GM23338 (cell line): ENCODE data around the gene GHDC. TPM values are rescaled to one million over a fixed set of nuclear protein-coding genes. Genes with fewer than 3 reads are reported as not detected.

Experiments used
- ATAC-seq: fragments of 200-7000 bp; cut with Tn5 transposase; 3 replicates; pipeline ENCODE4 v1.9.1; 2020
- DNase-seq: peaks from one replicate; pipeline ENCODE4 v3.0.0-alpha.2; 2015; ENCODE audit warnings: low spot score
- H2AFZ ChIP-seq: fragments of 200-600 bp; sonication (generic); 2 replicates; pipeline ENCODE4 v1.8.0; 2016; ENCODE audit warnings: antibody characterized with exemption, mild to moderate bottlenecking, moderate library complexity
- H3F3A ChIP-seq: fragments of 200-600 bp; sonication (generic); replicated peaks from 2 replicates; pipeline ENCODE4 v1.8.0; 2017; ENCODE audit warnings: antibody characterized with exemption, mixed run types, low read depth
- H3K27ac ChIP-seq: fragments of 200-600 bp; sonication (generic); 2 replicates; pipeline ENCODE4 v1.6.1; 2016; ENCODE audit warnings: low read depth
- H3K27me3 ChIP-seq: fragments of 200-600 bp; sonication (generic); 2 replicates; pipeline ENCODE4 v1.8.0; 2016; ENCODE audit warnings: mild to moderate bottlenecking, mixed run types, moderate library complexity; ENCODE audit not compliant: insufficient read depth
- H3K36me3 ChIP-seq: fragments of 200-600 bp; sonication (generic); 2 replicates; pipeline ENCODE4 v1.8.0; 2016; ENCODE audit warnings: mild to moderate bottlenecking; ENCODE audit not compliant: insufficient read depth
- H3K4me1 ChIP-seq: fragments of 200-600 bp; sonication (generic); 2 replicates; pipeline ENCODE4 v1.8.0; 2016; ENCODE audit warnings: mild to moderate bottlenecking, moderate library complexity; ENCODE audit not compliant: insufficient read depth
- H3K4me2 ChIP-seq: fragments of 200-600 bp; sonication (generic); 2 replicates; pipeline ENCODE4 v1.7.1; 2017; ENCODE audit warnings: mixed run types
- H3K4me3 ChIP-seq: fragments of 200-600 bp; sonication (generic); 2 replicates; pipeline ENCODE4 v1.6.1; 2016; ENCODE audit warnings: mixed run types
- H3K79me2 ChIP-seq: fragments of 200-600 bp; sonication (generic); replicated peaks from 2 replicates; pipeline ENCODE4 v1.8.0; 2017; ENCODE audit warnings: mild to moderate bottlenecking; ENCODE audit not compliant: insufficient read depth
- H3K9me2 ChIP-seq: fragments of 200-600 bp; sonication (generic); 2 replicates; pipeline ENCODE4 v1.8.0; 2017; ENCODE audit not compliant: insufficient read depth
- H4K20me1 ChIP-seq: fragments of 200-600 bp; sonication (generic); replicated peaks from 2 replicates; pipeline ENCODE4 v1.8.0; 2017; ENCODE audit warnings: mild to moderate bottlenecking; ENCODE audit not compliant: insufficient read depth
- H3K27ac Mint-ChIP-seq: 2 replicates; pipeline ENCODE4 v1.8.0; 2020; ENCODE audit warnings: inconsistent platforms, mild to moderate bottlenecking, moderate library complexity, mixed read lengths
- H3K27me3 Mint-ChIP-seq: 3 replicates; pipeline ENCODE4 v1.8.0; 2022; ENCODE audit warnings: low read depth, mild to moderate bottlenecking, moderate library complexity, mixed read lengths, inconsistent platforms; ENCODE audit not compliant: insufficient read depth, poor library complexity
- H3K36me3 Mint-ChIP-seq: 3 replicates; pipeline ENCODE4 v1.8.0; 2021; ENCODE audit warnings: low read depth, mild to moderate bottlenecking, inconsistent platforms, moderate library complexity, mixed read lengths
- H3K4me1 Mint-ChIP-seq: 3 replicates; pipeline ENCODE4 v1.8.0; 2020; ENCODE audit warnings: mild to moderate bottlenecking, inconsistent platforms, mixed read lengths
- H3K4me3 Mint-ChIP-seq: 3 replicates; pipeline ENCODE4 v1.8.0; 2021; ENCODE audit warnings: moderate library complexity, mild to moderate bottlenecking, inconsistent platforms, mixed read lengths
- H3K9me3 Mint-ChIP-seq: 3 replicates; pipeline ENCODE4 v1.8.0; 2020; ENCODE audit warnings: moderate library complexity, mild to moderate bottlenecking, inconsistent platforms, mixed read lengths
- CREB1 ChIP-seq: fragments of 250-450 bp; sonication (Bioruptor Pico); IDR thresholded peaks from 2 replicates; pipeline ENCODE4 v1.5.0; 2020; ENCODE audit warnings: low read depth, mild to moderate bottlenecking, moderate library complexity
- EZH2 ChIP-seq: fragments of 200-600 bp; sonication (generic); IDR thresholded peaks from one replicate; pipeline ENCODE4 v1.8.0; 2017; ENCODE audit warnings: antibody characterized with exemption, mild to moderate bottlenecking, low read depth; ENCODE audit not compliant: unreplicated experiment
- EZH2phosphoT487 ChIP-seq: fragments of 200-600 bp; sonication (generic); IDR thresholded peaks from one replicate; pipeline ENCODE4 v1.8.1; 2018; ENCODE audit warnings: antibody characterized with exemption; ENCODE audit not compliant: unreplicated experiment
- JUNB ChIP-seq: IDR thresholded peaks from one replicate; pipeline ENCODE4 v1.6.1; 2016; ENCODE audit warnings: antibody characterized with exemption; ENCODE audit not compliant: unreplicated experiment
- NANOG ChIP-seq: IDR thresholded peaks from 2 replicates; pipeline ENCODE4 v1.6.1; 2016; ENCODE audit warnings: antibody characterized with exemption, borderline replicate concordance
- POLR2AphosphoS5 ChIP-seq: IDR thresholded peaks from 2 replicates; pipeline ENCODE4 v1.6.1; 2016; ENCODE audit warnings: antibody characterized with exemption, low read depth
- REST ChIP-seq: IDR thresholded peaks from one replicate; pipeline ENCODE4 v1.6.1; 2018; ENCODE audit warnings: antibody characterized with exemption; ENCODE audit not compliant: unreplicated experiment
- STAT1 ChIP-seq: IDR thresholded peaks from one replicate; pipeline ENCODE4 v1.6.1; 2016; ENCODE audit warnings: antibody characterized with exemption; ENCODE audit not compliant: unreplicated experiment
- ZNF114 ChIP-seq: fragments of 250-450 bp; sonication (Bioruptor Pico); IDR thresholded peaks from 2 replicates; pipeline ENCODE4 v1.5.0; 2020; ENCODE audit warnings: mild to moderate bottlenecking, moderate library complexity
- ZNF331 ChIP-seq: fragments of 250-450 bp; sonication (Bioruptor Pico); IDR thresholded peaks from 2 replicates; pipeline ENCODE4 v1.5.0; 2020; ENCODE audit warnings: low read depth, mild to moderate bottlenecking, moderate library complexity
- ZNF462 ChIP-seq: fragments of 250-450 bp; sonication (Bioruptor Pico); IDR thresholded peaks from 2 replicates; pipeline ENCODE4 v1.5.0; 2020; ENCODE audit warnings: mild to moderate bottlenecking, moderate library complexity
- polyA plus RNA-seq: library from polyadenylated mRNA; unstranded; fragments of >200 nt; fragmentation: Nextera tagmentation; extraction: Ambion mirVana; gene quantifications from 2 replicates; pipeline ENCODE4 v1.2.1, GENCODE V29; 2016
- total RNA-seq: library from RNA; depleted of rRNA; stranded (reverse); fragments of >200 nt; shearing (Covaris generic); gene quantifications from 2 replicates; pipeline ENCODE4 v1.2.3, GENCODE V29; 2014
- TF ChIP-seq, protein P1 (sequence below), 2 experiments: fragments of 200-600 bp in 1 of 2; sonication (generic) in 1 of 2; conservative IDR thresholded peaks; 2 replicates each; pipeline versions ENCODE4 v1.5.1 to v1.6.1; 2016 to 2017; ENCODE audit warnings: antibody characterized with exemption in 2 of 2, low read depth in 2 of 2, mild to moderate bottlenecking in 2 of 2, moderate library complexity in 1 of 2
- TF ChIP-seq, protein P2 (sequence below): IDR thresholded peaks from 2 replicates; pipeline ENCODE4 v1.6.1; 2016; ENCODE audit warnings: antibody characterized with exemption

GHDC gene
- total and polyA plus RNA-seq, 2 experiments from 2014 or later, result 4.0 to 13.8 TPM

DNA sequence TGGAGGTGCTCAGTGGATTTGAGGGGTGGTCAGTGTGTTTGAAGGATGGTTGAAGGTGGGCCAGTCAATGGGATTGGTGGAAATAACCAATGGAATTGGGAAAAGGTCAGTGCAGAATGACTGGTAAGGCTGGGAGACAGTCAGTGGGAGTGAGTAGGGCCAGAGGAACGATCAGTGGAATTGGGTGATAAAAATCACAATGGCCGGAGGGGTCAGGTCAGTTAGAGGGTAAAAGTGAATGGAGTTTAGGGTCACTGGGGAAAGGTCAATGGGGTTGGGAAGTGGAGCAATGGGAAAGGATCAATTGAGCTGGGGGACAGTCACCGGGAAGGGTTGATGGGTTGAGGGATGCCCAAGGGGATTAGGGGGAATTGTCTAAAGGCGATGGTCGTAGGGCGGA, 28.5 kb downstream of the GHDC start:
- TF ChIP-seq ZNF462 (CRISPR knock-in tag) (no peak), CREB1 (CRISPR knock-in tag) (no peak), ZNF114 (no peak), NANOG (no peak), JUNB (no peak), ZNF331 (CRISPR knock-in tag) (no peak), REST (no peak), EZH2 (no peak), POLR2AphosphoS5 (no peak), STAT1 (no peak), EZH2phosphoT487 (no peak)
- TF ChIP-seq, protein P1, sequence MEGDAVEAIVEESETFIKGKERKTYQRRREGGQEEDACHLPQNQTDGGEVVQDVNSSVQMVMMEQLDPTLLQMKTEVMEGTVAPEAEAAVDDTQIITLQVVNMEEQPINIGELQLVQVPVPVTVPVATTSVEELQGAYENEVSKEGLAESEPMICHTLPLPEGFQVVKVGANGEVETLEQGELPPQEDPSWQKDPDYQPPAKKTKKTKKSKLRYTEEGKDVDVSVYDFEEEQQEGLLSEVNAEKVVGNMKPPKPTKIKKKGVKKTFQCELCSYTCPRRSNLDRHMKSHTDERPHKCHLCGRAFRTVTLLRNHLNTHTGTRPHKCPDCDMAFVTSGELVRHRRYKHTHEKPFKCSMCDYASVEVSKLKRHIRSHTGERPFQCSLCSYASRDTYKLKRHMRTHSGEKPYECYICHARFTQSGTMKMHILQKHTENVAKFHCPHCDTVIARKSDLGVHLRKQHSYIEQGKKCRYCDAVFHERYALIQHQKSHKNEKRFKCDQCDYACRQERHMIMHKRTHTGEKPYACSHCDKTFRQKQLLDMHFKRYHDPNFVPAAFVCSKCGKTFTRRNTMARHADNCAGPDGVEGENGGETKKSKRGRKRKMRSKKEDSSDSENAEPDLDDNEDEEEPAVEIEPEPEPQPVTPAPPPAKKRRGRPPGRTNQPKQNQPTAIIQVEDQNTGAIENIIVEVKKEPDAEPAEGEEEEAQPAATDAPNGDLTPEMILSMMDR (conservative IDR thresholded peaks at IDR 0.05; ENCODE audit: low read depth in 2 of 2), result no peak
- TF ChIP-seq, protein P2, sequence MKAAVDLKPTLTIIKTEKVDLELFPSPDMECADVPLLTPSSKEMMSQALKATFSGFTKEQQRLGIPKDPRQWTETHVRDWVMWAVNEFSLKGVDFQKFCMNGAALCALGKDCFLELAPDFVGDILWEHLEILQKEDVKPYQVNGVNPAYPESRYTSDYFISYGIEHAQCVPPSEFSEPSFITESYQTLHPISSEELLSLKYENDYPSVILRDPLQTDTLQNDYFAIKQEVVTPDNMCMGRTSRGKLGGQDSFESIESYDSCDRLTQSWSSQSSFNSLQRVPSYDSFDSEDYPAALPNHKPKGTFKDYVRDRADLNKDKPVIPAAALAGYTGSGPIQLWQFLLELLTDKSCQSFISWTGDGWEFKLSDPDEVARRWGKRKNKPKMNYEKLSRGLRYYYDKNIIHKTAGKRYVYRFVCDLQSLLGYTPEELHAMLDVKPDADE, result no peak
- DNase-seq, result no peak
- Mint-ChIP-seq H3K4me1 (peaks cover 4% of the 10 kb centered on the region), H3K36me3 (no peaks in the 10 kb centered on the region), H3K4me3 (no peak overlapping the region), H3K9me3 (no peaks in the 10 kb centered on the region), H3K27ac (no peak overlapping the region), H3K27me3 (peaks cover 16% of the 10 kb centered on the region)
- Histone ChIP-seq H3K36me3 (no peaks in the 10 kb centered on the region), H3K9me2 (no peaks in the 10 kb centered on the region), H3K4me2 (no peak overlapping the region), H3K79me2 (no peaks in the 10 kb centered on the region), H3K27ac (no peak overlapping the region), H3K4me1 (no peaks in the 10 kb centered on the region; the same call in 1 of the 2 replicates), H4K20me1 (no peaks in the 10 kb centered on the region; the same call in 1 of the 2 replicates), H3F3A (no peaks in the 10 kb centered on the region), H2AFZ (no peak overlapping the region), H3K4me3 (no peak overlapping the region), H3K27me3 (no peaks in the 10 kb centered on the region)
- no peak for ATAC-seq
